IPS-20b (cell line): ENCODE measurements around the gene VCL.

Source experiments
- H3K27ac ChIP-seq: one replicate; pipeline ENCODE4 v1.5.1; 2013; ENCODE audit warnings: low read length
- H3K27me3 ChIP-seq: 2 replicates; pipeline ENCODE4 v1.6.1; 2013; ENCODE audit warnings: mild to moderate bottlenecking, low read length, inconsistent platforms; ENCODE audit not compliant: insufficient read depth
- H3K36me3 ChIP-seq: 2 replicates; pipeline ENCODE4 v1.6.1; 2013; ENCODE audit warnings: low read depth, mild to moderate bottlenecking, inconsistent platforms, low read length, moderate library complexity; ENCODE audit not compliant: insufficient read depth
- H3K4me1 ChIP-seq: 2 replicates; pipeline ENCODE4 v1.6.1; 2013; ENCODE audit warnings: mild to moderate bottlenecking, control low read depth, inconsistent platforms, low read length, moderate library complexity; ENCODE audit not compliant: insufficient read depth
- H3K4me3 ChIP-seq: 2 replicates; pipeline ENCODE4 v1.5.1; 2013; ENCODE audit warnings: mild to moderate bottlenecking, low read length, inconsistent platforms
- H3K9ac ChIP-seq: 2 replicates; pipeline ENCODE4 v1.6.1; 2013; ENCODE audit warnings: low read depth, mild to moderate bottlenecking, inconsistent platforms, low read length, moderate library complexity
- H3K9me3 ChIP-seq: 2 replicates; pipeline ENCODE4 v1.6.1; 2013; ENCODE audit warnings: mild to moderate bottlenecking, low read depth, low read length, inconsistent platforms; ENCODE audit not compliant: insufficient read depth

VCL gene

DNA sequence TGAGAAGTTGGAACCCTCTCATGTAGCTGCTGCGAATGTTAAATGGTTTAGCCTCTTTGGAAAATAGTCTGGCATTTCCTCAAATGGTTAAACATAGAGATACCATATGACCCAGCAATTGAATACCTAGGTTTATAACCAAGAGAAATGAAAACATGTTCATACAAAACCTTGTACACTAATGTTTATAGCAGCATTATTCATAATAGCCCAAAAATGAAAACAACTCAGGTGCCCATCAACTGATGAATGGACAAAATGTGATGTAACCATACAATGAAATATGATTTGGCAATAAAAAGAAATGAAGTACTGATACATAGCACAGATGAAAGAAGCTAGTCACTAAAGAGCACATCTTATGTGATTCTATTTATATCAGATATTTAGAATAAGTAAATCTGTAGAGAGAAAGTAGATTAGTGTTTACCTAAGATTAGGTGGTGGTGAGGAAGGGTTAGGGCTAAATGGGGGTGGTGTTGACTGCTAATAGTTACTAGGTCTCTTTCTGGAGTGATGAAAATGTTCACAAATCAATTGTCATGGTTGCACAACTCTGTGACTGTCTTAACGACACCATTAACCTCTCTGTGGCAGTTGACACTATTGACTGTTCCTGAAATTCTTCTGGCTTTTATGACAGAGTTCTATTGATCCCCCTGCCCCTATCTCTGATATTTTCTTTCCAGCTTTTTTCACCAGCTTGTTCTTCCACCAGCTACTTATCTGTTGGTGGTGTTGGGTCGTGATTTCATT is 35.2 kb downstream of the VCL start:
- peaks cover 31% of the 10 kb centered on the region; the same call in 1 of the 2 replicates for H3K4me1 ChIP-seq
- H3K27me3 ChIP-seq = no peaks in the 10 kb centered on the region
- peaks cover 62% of the 10 kb centered on the region; the same call in 1 of the 2 replicates for H3K36me3 ChIP-seq
- H3K9ac ChIP-seq = no peak overlapping the region
- H3K9me3 ChIP-seq = no peaks in the 10 kb centered on the region
- H3K27ac ChIP-seq = no peak overlapping the region
- no peak overlapping the region for H3K4me3 ChIP-seq

DNA sequence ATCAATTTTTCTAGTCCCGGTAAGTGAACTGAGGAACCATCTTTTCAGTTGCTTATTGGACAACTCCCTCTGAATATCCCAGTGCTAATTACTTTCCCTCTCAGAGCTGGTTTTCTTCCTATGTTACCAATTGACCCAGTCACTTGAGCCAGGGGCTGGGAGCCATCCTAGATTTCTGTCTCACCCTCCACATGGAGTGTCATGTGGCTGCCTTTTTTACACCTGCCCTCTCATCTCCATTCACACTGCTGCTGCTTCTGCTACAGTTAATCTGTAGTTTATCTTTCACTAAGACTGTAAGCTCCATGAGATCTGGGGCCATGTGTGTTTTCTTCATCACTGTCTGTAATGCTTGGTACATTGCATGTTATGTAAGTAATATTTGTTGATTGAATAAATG is 35.8 kb downstream of the VCL start:
- no peak overlapping the region for H3K27ac ChIP-seq
- H3K4me3 ChIP-seq = no peak overlapping the region
- peaks cover 59% of the 10 kb centered on the region; the same call in 1 of the 2 replicates for H3K36me3 ChIP-seq

DNA sequence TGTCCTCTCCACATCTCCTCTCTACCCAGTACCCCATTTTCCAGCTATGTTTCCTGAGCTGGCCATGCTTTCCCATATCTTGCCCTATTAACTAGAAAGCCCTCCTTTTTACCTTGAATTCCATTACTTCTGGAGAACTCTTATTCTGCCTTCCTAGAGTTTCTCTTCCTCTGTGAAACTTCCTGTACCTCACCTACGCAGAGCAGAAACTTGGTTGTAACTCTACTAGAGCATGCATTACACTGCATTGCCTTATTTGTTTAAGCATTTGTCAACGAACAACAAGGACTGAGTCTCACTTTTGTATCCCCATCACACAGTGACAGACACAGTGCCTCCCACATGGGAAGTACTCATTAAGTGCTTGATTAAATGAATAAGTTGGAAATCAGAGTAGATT is 36.4 kb downstream of the VCL start:
- Histone ChIP-seq H3K4me3 (no peak overlapping the region), H3K9ac (no peak overlapping the region), H3K27ac (no peak overlapping the region), H3K36me3 (peaks cover 56% of the 10 kb centered on the region; the same call in 1 of the 2 replicates), H3K9me3 (no peaks in the 10 kb centered on the region), H3K4me1 (peaks cover 30% of the 10 kb centered on the region; the same call in 1 of the 2 replicates), H3K27me3 (no peaks in the 10 kb centered on the region)

More for the DNA sequence above, 35.8 kb downstream of the VCL start:
- peaks cover 31% of the 10 kb centered on the region; the same call in 1 of the 2 replicates for H3K4me1 ChIP-seq
- no peaks in the 10 kb centered on the region for H3K9me3 ChIP-seq
- H3K27me3 ChIP-seq = no peaks in the 10 kb centered on the region
- no peak overlapping the region for H3K9ac ChIP-seq

DNA sequence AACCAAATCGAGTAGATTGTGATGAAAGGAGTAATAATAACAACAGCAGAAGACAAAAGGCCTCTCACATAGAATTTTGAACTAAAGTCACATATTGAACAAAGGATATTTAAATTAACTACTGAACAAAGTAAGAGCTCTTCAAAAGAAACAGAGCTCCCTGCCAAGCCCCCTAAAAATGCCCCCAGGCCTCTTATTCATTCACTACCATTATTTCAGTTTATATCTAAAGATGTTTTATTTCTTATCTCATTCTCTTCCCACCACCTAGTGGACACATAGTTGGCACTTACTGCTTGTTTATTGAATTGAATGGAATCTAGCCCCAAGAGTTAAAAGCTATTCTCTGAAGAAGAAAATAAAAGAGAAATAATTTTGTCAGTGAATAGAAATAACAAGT is 37.4 kb downstream of the VCL start:
- H3K4me1 ChIP-seq = peaks cover 26% of the 10 kb centered on the region; the same call in 1 of the 2 replicates
- H3K27me3 ChIP-seq = no peaks in the 10 kb centered on the region
- H3K27ac ChIP-seq = no peak overlapping the region
- H3K36me3 ChIP-seq = peaks cover 46% of the 10 kb centered on the region; the same call in 1 of the 2 replicates
- H3K4me3 ChIP-seq = no peak overlapping the region
- H3K9ac ChIP-seq = no peak overlapping the region
- H3K9me3 ChIP-seq = no peaks in the 10 kb centered on the region

DNA sequence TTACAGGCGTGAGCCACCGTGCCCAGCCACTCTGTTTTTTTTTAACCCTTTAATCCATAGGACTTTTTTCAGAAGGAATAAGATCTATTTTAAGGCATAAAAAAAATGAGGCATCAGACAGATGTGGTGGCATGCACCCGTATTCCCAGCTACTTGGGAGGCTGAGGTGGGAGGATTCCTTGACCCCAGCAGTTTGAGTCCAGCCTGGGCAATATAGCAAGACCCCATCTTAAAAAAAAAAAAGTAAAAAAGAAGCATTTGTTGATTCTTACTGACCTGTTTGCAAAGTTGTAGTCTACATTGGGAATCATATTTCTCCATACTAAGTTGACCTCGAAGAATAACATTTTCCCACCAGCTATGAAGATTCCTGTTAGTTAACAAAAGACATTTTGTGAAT is 38.6 kb downstream of the VCL start:
- no peaks in the 10 kb centered on the region for H3K9me3 ChIP-seq
- no peak overlapping the region for H3K27ac ChIP-seq
- no peak overlapping the region for H3K9ac ChIP-seq
- no peaks in the 10 kb centered on the region for H3K27me3 ChIP-seq
- peaks cover 17% of the 10 kb centered on the region; the same call in 1 of the 2 replicates for H3K4me1 ChIP-seq
- H3K4me3 ChIP-seq = no peak overlapping the region
- peaks cover 34% of the 10 kb centered on the region; the same call in 1 of the 2 replicates for H3K36me3 ChIP-seq

DNA sequence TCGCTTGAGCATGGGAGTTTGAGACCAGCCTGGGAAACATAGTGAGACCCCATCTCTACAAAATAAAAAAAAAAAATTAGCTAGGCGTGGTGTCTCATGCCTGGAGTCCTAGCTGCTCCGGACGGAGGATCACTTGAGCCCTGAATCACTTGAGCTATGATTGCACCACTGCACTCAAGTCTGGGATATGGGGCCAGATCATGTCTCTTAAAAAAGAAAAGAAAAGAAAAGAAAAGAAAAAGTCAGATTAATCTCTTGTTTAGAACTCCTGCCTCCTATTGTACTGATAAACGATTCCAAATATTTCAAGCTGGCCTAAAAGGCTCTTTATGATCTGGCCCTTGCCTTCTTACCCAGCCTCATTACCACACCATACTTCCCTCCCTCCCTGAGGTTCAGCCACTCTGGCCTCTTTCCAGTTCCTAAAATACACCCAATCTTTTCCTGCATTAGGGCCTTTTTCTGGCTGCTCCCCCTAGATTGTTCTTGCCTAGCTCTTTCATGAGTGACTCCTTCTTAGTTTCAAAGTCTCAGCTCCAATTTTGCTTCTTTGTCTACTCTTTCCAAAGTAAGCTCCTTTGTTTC is 41.7 kb downstream of the VCL start:
- no peak overlapping the region for H3K4me3 ChIP-seq
- no peaks in the 10 kb centered on the region for H3K27me3 ChIP-seq
- peaks cover 5% of the 10 kb centered on the region; the same call in 1 of the 2 replicates for H3K4me1 ChIP-seq
- peaks cover 40% of the 10 kb centered on the region for H3K36me3 ChIP-seq
- H3K27ac ChIP-seq = no peak overlapping the region
- no peak overlapping the region for H3K9ac ChIP-seq
- H3K9me3 ChIP-seq = no peaks in the 10 kb centered on the region

DNA sequence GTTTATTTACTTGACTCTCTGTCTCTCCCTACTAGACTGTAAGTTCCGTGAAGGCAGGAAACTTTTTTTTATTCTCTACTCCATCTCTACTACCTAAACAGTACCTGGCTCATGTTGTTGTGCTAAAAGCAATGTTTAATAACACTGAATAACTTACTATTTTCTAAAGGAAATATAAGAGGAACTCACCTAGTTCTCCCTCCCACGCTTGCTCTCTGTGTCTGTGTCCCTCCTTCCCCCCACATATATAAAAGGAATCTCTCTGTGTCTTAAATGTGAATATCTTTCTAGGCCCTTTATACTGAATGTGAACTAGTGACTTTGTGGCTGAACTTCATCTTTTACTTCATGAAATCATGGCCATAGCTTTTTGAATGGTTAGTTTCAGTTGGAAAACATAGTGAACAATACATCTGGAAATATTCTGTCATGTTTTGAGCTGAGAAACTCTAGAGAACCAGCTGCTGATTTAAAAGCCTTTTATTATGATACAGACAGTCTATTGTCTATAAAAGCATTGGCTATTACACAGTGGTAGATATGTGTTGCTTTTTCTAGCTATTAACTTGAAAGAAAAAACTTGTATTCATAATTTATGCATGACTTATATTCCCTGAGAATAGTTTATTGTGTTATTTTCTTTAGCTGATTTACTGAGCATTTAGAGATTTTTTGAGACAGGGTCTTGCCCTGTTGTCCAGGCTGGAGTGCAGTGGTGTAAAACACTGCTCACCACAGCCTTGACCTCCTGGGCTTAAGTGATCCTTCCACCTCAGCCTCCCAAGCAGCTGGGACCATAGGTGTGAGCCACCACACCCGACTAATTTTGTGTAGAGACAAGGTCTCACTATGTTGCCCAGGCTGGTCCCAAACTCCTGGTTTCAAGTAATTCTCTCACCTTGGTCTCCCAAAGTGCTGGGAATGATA is 42.5 kb downstream of the VCL start:
- no peak overlapping the region for H3K4me3 ChIP-seq
- no peaks in the 10 kb centered on the region for H3K9me3 ChIP-seq
- H3K4me1 ChIP-seq = peaks cover under 1% of the 10 kb centered on the region; the same call in 1 of the 2 replicates
- H3K27me3 ChIP-seq = no peaks in the 10 kb centered on the region
- H3K9ac ChIP-seq = no peak overlapping the region
- H3K27ac ChIP-seq = no peak overlapping the region
- peaks cover 46% of the 10 kb centered on the region for H3K36me3 ChIP-seq

DNA sequence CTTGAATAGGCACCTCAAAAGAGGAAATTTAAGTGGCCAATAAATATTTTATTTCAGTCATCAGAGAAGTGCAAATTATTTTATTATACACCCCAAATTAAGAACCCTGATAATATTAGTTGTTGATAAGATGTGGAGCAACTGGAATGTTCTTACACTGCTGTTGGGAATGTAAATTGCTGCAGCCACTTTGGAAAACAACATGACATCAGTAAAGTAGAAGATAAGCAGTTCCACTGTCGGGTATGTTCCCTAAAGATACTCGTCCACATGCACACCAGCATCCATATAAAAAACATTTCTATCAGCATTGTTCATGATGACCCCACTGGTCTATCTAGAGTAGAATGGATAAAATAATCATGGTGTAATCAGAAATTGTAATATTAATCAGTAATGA is 46.5 kb downstream of the VCL start:
- Histone ChIP-seq H3K4me1 (no peaks in the 10 kb centered on the region), H3K9me3 (no peaks in the 10 kb centered on the region), H3K9ac (no peak overlapping the region), H3K36me3 (peaks cover 61% of the 10 kb centered on the region), H3K27ac (no peak overlapping the region), H3K4me3 (no peak overlapping the region), H3K27me3 (no peaks in the 10 kb centered on the region)

DNA sequence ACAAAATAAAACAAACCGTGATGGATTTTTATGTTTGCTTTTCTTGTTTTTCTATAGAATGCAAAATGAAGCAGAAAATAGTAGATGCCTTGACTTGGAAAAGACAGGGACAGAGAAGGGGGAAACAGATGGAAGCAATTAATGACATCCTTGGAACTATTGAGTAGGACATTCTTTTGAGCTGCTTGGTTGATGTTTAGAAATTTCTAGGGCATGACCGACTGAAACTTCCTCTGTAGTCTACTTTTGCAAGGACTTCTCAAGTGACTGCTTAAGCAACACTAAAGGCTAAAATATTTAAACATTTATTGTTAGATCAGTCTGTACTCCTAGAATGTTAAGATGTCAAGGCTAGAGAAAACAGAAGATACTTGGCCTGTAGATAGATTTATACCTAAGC is 49.4 kb downstream of the VCL start:
- peaks cover 59% of the 10 kb centered on the region for H3K36me3 ChIP-seq
- no peaks in the 10 kb centered on the region; the same call in 1 of the 2 replicates for H3K4me1 ChIP-seq
- H3K9ac ChIP-seq = no peak overlapping the region
- no peak overlapping the region for H3K4me3 ChIP-seq
- H3K27ac ChIP-seq = no peak overlapping the region
- H3K27me3 ChIP-seq = no peaks in the 10 kb centered on the region
- H3K9me3 ChIP-seq = no peaks in the 10 kb centered on the region

DNA sequence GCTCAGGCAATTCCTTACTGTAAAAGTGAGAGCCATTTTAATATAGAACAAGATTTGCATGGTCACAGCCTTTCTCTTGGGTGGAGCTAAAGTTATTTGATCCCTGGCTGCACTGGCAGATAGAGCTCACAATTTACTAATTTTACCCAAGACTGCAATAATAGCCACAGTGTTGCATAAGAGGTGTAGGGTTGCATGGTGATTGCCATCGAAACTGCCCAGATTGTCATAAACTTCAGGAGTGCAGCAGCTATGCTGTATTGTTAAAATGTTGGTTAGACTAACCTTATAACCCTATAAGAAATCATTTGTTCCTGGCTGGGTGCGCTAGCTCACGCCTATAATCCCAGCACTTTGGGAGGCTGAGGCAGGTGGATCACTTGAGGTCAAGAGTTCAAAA is 50.0 kb downstream of the VCL start:
- no peaks in the 10 kb centered on the region; the same call in 1 of the 2 replicates for H3K4me1 ChIP-seq

DNA sequence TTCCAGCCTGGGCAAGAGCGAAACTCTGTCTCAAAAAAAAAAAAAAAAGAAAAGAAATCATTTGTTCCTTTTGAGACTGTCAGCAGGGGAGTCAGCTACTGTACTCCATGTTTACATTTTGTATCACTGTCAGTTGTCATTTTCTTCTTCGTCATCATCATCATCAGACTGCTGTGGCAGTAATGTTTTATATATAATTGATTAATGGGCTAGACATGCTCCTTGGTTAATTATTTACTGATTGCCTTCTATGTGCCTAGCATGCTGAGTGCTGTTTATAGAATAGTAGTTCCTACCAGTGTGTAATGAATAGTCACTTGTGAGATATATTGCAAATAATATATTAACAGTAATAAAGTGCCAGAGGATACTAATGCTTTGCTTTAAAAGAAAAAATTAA is 50.5 kb downstream of the VCL start:
- Histone ChIP-seq H3K4me3 (no peak overlapping the region), H3K27me3 (no peaks in the 10 kb centered on the region), H3K27ac (no peak overlapping the region), H3K36me3 (peaks cover 48% of the 10 kb centered on the region), H3K4me1 (no peaks in the 10 kb centered on the region; the same call in 1 of the 2 replicates), H3K9me3 (no peaks in the 10 kb centered on the region), H3K9ac (no peak overlapping the region)

More for the DNA sequence above, 50.0 kb downstream of the VCL start:
- Histone ChIP-seq H3K9ac (no peak overlapping the region), H3K27me3 (no peaks in the 10 kb centered on the region), H3K36me3 (peaks cover 53% of the 10 kb centered on the region), H3K4me3 (no peak overlapping the region), H3K27ac (no peak overlapping the region), H3K9me3 (no peaks in the 10 kb centered on the region)
